Measurements from ENCODE around the gene PDZD2.

DNA sequence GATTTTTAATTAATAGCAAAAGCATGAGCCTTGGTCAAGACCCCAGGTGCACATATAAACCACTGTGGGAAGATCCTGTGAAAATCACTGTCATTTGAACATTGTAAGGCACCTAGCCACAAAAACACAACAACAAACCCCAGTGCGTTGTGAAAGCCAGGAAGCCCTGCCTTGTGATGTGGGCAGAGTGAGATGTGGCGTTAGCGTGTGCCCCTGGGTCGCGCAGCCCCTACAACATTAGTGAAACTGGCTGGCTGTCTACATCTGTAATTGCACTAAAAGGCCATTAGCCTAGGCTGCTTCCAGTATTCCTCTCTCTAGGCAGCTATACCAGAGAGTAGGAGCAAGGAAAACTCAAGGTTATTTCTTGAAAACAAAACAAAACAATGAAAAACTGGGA, 21.1 kb upstream of the PDZD2 start:
- TF ChIP-seq POLR2A (IDR thresholded peaks at IDR 0.05; ENCODE audit: low read length) = no peak
- TF ChIP-seq GATA1 (IDR thresholded peaks at IDR 0.05; ENCODE audit: low read depth, low read length) = no peak
